Mesenchymal stem cell (in vitro differentiated cells and primary cell): ENCODE results near the gene LMLN.
A peak's percentile ranks its signal among the peaks of the same experiment; 100 is the strongest.
"Not testable (repeated sequence)": the region's sequence is repeated elsewhere in the genome, so short reads cannot be mapped to it uniquely, and the experiment has no call there.

Source experiments
- DNase-seq: peaks from one replicate; pipeline ENCODE4 v3.0.0-alpha.2; 2013
- H2AFZ ChIP-seq: one replicate; pipeline ENCODE4 v1.6.1; 2013; ENCODE audit warnings: low read depth, mild to moderate bottlenecking, control low read depth, inconsistent platforms, low read length, moderate library complexity
- H2AK5ac ChIP-seq: 2 replicates; pipeline ENCODE4 v1.6.1; 2013; ENCODE audit warnings: low read length, moderate library complexity, mild to moderate bottlenecking, inconsistent platforms; ENCODE audit not compliant: severe bottlenecking
- H2BK120ac ChIP-seq: one replicate; pipeline ENCODE4 v1.6.1; 2013; ENCODE audit warnings: low read depth, mild to moderate bottlenecking, inconsistent platforms, low read length, moderate library complexity
- H2BK12ac ChIP-seq, 2 experiments: one replicate each; pipeline ENCODE4 v1.6.1; 2013; ENCODE audit warnings: inconsistent platforms in 2 of 2, low read length in 2 of 2, mild to moderate bottlenecking in 2 of 2, moderate library complexity in 2 of 2, control low read depth in 1 of 2
- H2BK15ac ChIP-seq: one replicate; pipeline ENCODE4 v1.6.1; 2013; ENCODE audit warnings: mild to moderate bottlenecking, low read depth, inconsistent platforms; ENCODE audit not compliant: poor library complexity, severe bottlenecking
- H2BK5ac ChIP-seq: 2 replicates; pipeline ENCODE4 v1.6.1; 2013; ENCODE audit warnings: low read depth, mild to moderate bottlenecking, low read length, control low read depth, inconsistent platforms; ENCODE audit not compliant: poor library complexity, severe bottlenecking
- H3K14ac ChIP-seq, 2 experiments: one replicate each; pipeline ENCODE4 v1.6.1; 2013; ENCODE audit warnings: inconsistent platforms in 2 of 2, low read length in 2 of 2, control low read depth in 1 of 2, mild to moderate bottlenecking in 1 of 2, moderate library complexity in 1 of 2
- H3K18ac ChIP-seq, 2 experiments: one replicate each; pipeline ENCODE4 v1.6.1; 2013; ENCODE audit warnings: inconsistent platforms in 2 of 2, low read length in 2 of 2, control low read depth in 1 of 2, low read depth in 1 of 2, mild to moderate bottlenecking in 1 of 2
- H3K23ac ChIP-seq, 2 experiments: one replicate each; pipeline ENCODE4 v1.6.1; 2013; ENCODE audit warnings: inconsistent platforms in 2 of 2, low read length in 2 of 2, mild to moderate bottlenecking in 2 of 2, moderate library complexity in 2 of 2, control low read depth in 1 of 2
- H3K27ac ChIP-seq: 2 replicates; pipeline ENCODE4 v1.5.1; 2013; ENCODE audit warnings: mild to moderate bottlenecking, moderate library complexity, low read length, control low read depth, inconsistent platforms; ENCODE audit not compliant: poor library complexity, severe bottlenecking
- H3K27me3 ChIP-seq, 2 experiments: 2 replicates each; pipeline versions ENCODE4 v1.6.1 to v1.7.0; 2013; ENCODE audit warnings: low read length in 2 of 2, mild to moderate bottlenecking in 2 of 2, moderate library complexity in 2 of 2, control low read depth in 1 of 2, inconsistent platforms in 1 of 2; ENCODE audit not compliant: control insufficient read depth in 1 of 2, insufficient read depth in 1 of 2
- H3K36me3 ChIP-seq, 2 experiments: 2 replicates each; pipeline versions ENCODE4 v1.6.1 to v1.7.0; 2013; ENCODE audit warnings: low read length in 2 of 2, control low read depth in 1 of 2, inconsistent platforms in 1 of 2, low read depth in 1 of 2, mild to moderate bottlenecking in 1 of 2; ENCODE audit not compliant: insufficient read depth in 2 of 2, control insufficient read depth in 1 of 2
- H3K4ac ChIP-seq, 2 experiments: one replicate each; pipeline ENCODE4 v1.6.1; 2013; ENCODE audit warnings: inconsistent platforms in 2 of 2, low read length in 2 of 2, mild to moderate bottlenecking in 2 of 2, moderate library complexity in 2 of 2, control low read depth in 1 of 2, low read depth in 1 of 2
- H3K4me1 ChIP-seq: 2 replicates; pipeline ENCODE4 v1.6.1; 2013; ENCODE audit warnings: low read depth, low read length, control low read depth; ENCODE audit not compliant: control insufficient read depth, insufficient read depth
- H3K4me2 ChIP-seq: 2 replicates; pipeline ENCODE4 v1.6.1; 2013; ENCODE audit warnings: low read length, mild to moderate bottlenecking, inconsistent platforms; ENCODE audit not compliant: poor library complexity, severe bottlenecking
- H3K4me3 ChIP-seq, 2 experiments: 2 replicates each; pipeline versions ENCODE4 v1.5.1 to v1.7.0; 2013; ENCODE audit warnings: low read length in 2 of 2, mild to moderate bottlenecking in 2 of 2, control low read depth in 1 of 2, low read depth in 1 of 2; ENCODE audit not compliant: insufficient read depth in 1 of 2
- H3K79me1 ChIP-seq: replicated peaks from 2 replicates; pipeline ENCODE4 v1.6.1; 2013; ENCODE audit warnings: mild to moderate bottlenecking, control low read depth, low read length, inconsistent platforms; ENCODE audit not compliant: poor library complexity, severe bottlenecking
- H3K9ac ChIP-seq: 2 replicates; pipeline ENCODE4 v1.7.0; 2013; ENCODE audit warnings: mild to moderate bottlenecking, low read length, moderate library complexity
- H3K9me3 ChIP-seq: 2 replicates; pipeline ENCODE4 v1.7.0; 2013; ENCODE audit warnings: mild to moderate bottlenecking, low read length; ENCODE audit not compliant: control insufficient read depth
- H4K8ac ChIP-seq: one replicate; pipeline ENCODE4 v1.6.1; 2013; ENCODE audit warnings: inconsistent platforms, mild to moderate bottlenecking, low read length, moderate library complexity
- H4K91ac ChIP-seq: one replicate; pipeline ENCODE4 v1.6.1; 2013; ENCODE audit warnings: mild to moderate bottlenecking, low read length, inconsistent platforms
- WGBS: methylation state at CpG from one replicate; pipeline ENCODE4 v1.1.7; 2013; ENCODE audit warnings: mixed read lengths; 5-methylcytosine and 5-hydroxymethylcytosine counted together

The LMLN gene

GRCh38 chr3:197957790-197958133, 2.3 kb upstream of the LMLN start:
- H3K4me3 ChIP-seq: no peak overlapping the region
- no peak overlapping the region for H2BK15ac ChIP-seq
- no peak overlapping the region for H4K91ac ChIP-seq
- no peak overlapping the region for H3K4me2 ChIP-seq
- WGBS: 92% methylated on average over 5 of the region's 5 CpGs
- H2AFZ ChIP-seq: no peak overlapping the region
- no peak overlapping the region for H2AK5ac ChIP-seq
- H3K9ac ChIP-seq: peak overlapping the region; percentile 40
- H3K27ac ChIP-seq: no peak overlapping the region
- H3K9me3 ChIP-seq: no peaks in the 10 kb centered on the region
- H4K8ac ChIP-seq: no peak overlapping the region
- peaks cover 10% of the 10 kb centered on the region for H3K4me1 ChIP-seq
- no peak overlapping the region for H3K14ac ChIP-seq
- H3K18ac ChIP-seq: peak overlapping the region in 1 of 2 experiments; percentile 56
- H3K79me1 ChIP-seq: peaks cover 12% of the 10 kb centered on the region
- no peak overlapping the region for H2BK5ac ChIP-seq
- H3K23ac ChIP-seq: no peak overlapping the region
- H3K27me3 ChIP-seq: no peaks in the 10 kb centered on the region
- peaks cover 27 to 54% of the 10 kb centered on the region in 2 experiments for H3K36me3 ChIP-seq
- H3K4ac ChIP-seq: peak overlapping the region in 1 of 2 experiments; percentile 51
- DNase-seq: no peak
- H2BK120ac ChIP-seq: no peak overlapping the region
- H2BK12ac ChIP-seq: peak overlapping the region in 1 of 2 experiments; percentile 19

- DNase-seq: no peak
- H2BK5ac ChIP-seq: no peak overlapping the region
- no peak overlapping the region for H4K91ac ChIP-seq
- 100% methylated on average over 4 of the region's 4 CpGs for WGBS
- no peaks in the 10 kb centered on the region for H3K27me3 ChIP-seq
- H3K4me3 ChIP-seq: no peak overlapping the region
- peak overlapping the region; percentile 40 for H3K9ac ChIP-seq
- no peak overlapping the region for H3K18ac ChIP-seq
- no peak overlapping the region for H4K8ac ChIP-seq
- no peak overlapping the region for H2AFZ ChIP-seq
- H2BK15ac ChIP-seq: no peak overlapping the region
- H3K4me2 ChIP-seq: no peak overlapping the region
- no peak overlapping the region for H3K14ac ChIP-seq
- no peak overlapping the region for H2BK120ac ChIP-seq
- no peak overlapping the region for H3K23ac ChIP-seq
- no peak overlapping the region for H2AK5ac ChIP-seq
- H3K27ac ChIP-seq: no peak overlapping the region
- H3K4me1 ChIP-seq: peaks cover 10% of the 10 kb centered on the region
- peaks cover 21 to 48% of the 10 kb centered on the region in 2 experiments for H3K36me3 ChIP-seq
- peaks cover 12% of the 10 kb centered on the region for H3K79me1 ChIP-seq
- peak overlapping the region in 1 of 2 experiments; percentile 51 for H3K4ac ChIP-seq
- H2BK12ac ChIP-seq: no peak overlapping the region
- H3K9me3 ChIP-seq: no peaks in the 10 kb centered on the region
Measured at GRCh38 chr3:197958346-197958745, 1.7 kb upstream of the LMLN start.

- H3K9me3 ChIP-seq, H3K27ac ChIP-seq, H3K14ac ChIP-seq, H3K27me3 ChIP-seq, DNase-seq, H3K23ac ChIP-seq, H2AK5ac ChIP-seq, H3K4ac ChIP-seq, H3K4me2 ChIP-seq, H2BK120ac ChIP-seq, H3K18ac ChIP-seq, H2AFZ ChIP-seq, H4K91ac ChIP-seq, H2BK5ac ChIP-seq, H2BK15ac ChIP-seq: not testable (repeated sequence)
- Histone ChIP-seq H3K36me3 (peaks cover 19 to 43% of the 10 kb centered on the region in 2 experiments), H2BK12ac (peak overlapping the region; percentile 10 to 66), H3K4me3 (peak overlapping the region in 1 of 2 experiments; percentile 90), H3K79me1 (peaks cover 12% of the 10 kb centered on the region), H3K9ac (peak overlapping the region; percentile 97), H3K4me1 (peaks cover 10% of the 10 kb centered on the region), H4K8ac (peak overlapping the region; percentile 13)
- WGBS: 98% methylated on average over 15 of the region's 19 CpGs
Measured at GRCh38 chr3:197958848-197959247, 1.2 kb upstream of the LMLN start.

- 75% methylated on average over 5 of the region's 6 CpGs for WGBS
- Histone ChIP-seq H3K23ac (no peak overlapping the region), H4K91ac (no peak overlapping the region)
Measured at GRCh38 chr3:197959500-197959890, 522 bp upstream of the LMLN start.

More at GRCh38 chr3:197959500-197959890, 522 bp upstream of the LMLN start:
- Histone ChIP-seq H2BK15ac (no peak overlapping the region), H2BK5ac (no peak overlapping the region), H3K14ac (no peak overlapping the region), H2BK12ac (no peak overlapping the region), H2BK120ac (no peak overlapping the region), H4K8ac (no peak overlapping the region), H3K79me1 (peaks cover 12% of the 10 kb centered on the region), H3K9me3 (no peaks in the 10 kb centered on the region), H3K4me3 (peak overlapping the region in 1 of 2 experiments; percentile 90), H2AFZ (no peak overlapping the region), H3K27me3 (no peaks in the 10 kb centered on the region), H3K4ac (peak overlapping the region in 1 of 2 experiments; percentile 59), H3K36me3 (peaks cover 13 to 36% of the 10 kb centered on the region in 2 experiments), H3K4me1 (peaks cover 8% of the 10 kb centered on the region), H3K18ac (no peak overlapping the region), H2AK5ac (peak overlapping the region; percentile 44), H3K27ac (peak overlapping the region; percentile 33), H3K4me2 (peak overlapping the region; percentile 65), H3K9ac (peak overlapping the region; percentile 97)
- DNase-seq: no peak
